M059J (cell line): ENCODE data around the gene TMC8. TPM values are rescaled to one million over a fixed set of nuclear protein-coding genes. Genes with fewer than 3 reads are reported as not detected.

ENCODE experiments used
- DNase-seq: peaks from one replicate; pipeline ENCODE4 v3.0.0-alpha.2; 2012; ENCODE audit warnings: low read depth
- total RNA-seq: library from RNA; depleted of rRNA; stranded (reverse); fragments of >200 nt; shearing (Covaris generic); gene quantifications from 2 replicates; pipeline ENCODE4 v1.2.3, GENCODE V29; 2014

TMC8 gene
- total RNA-seq, 1 experiment from 2014 or later, result not detected

DNA sequence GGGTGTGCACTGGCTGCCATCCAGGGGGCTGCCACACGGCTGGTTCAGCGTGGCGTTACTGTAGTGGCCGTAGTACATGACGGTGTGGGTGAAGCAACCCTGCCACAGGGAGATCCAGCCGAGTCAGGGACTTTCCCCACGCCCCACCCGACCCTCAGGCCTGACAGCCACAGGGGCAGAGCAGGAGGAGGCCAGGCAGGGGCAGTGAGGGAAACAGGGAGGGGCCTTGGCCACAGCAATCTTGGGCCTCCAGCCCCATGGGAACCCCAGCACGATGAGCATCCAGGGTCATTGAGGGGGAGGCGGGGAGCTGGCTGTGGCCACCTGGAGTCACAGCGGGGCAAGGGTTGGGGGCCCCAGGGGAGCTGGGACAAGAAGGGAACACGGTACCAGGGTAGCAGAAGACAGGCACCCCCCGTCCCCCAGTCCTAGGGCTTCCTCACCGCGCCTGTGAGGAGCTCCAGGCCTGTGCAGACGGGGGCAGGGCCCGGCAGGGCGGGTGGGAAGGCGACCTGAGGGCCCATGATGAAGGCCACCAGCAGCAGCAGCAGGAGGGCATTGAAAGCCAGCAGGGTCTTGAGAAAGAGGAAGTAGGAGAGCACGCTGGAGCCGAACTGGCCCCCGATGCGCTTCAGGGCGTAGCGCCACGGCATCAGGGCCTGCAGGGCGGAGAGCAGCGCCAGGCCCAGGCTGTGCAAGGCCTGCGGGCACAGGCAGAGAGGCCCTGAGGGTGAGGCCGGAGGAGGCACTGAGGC lies 6.3 kb upstream of the TMC8 start:
- no peak for DNase-seq

DNA sequence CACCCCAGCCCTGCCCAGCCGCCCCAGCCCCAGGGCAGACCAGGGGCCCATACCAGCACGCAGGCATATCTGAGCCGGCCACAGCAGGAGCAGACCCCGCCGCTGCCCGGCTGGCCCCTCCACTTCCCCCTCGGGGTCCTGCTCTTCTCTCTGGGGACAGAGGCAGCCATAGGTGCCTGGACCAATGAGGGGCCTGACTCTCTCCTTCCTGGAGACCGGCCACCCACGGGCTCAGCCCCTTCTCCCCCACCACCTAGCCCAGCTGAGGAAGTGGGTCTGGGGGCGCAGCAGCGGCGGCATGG lies 5.8 kb upstream of the TMC8 start:
- DNase-seq, result no peak

DNA sequence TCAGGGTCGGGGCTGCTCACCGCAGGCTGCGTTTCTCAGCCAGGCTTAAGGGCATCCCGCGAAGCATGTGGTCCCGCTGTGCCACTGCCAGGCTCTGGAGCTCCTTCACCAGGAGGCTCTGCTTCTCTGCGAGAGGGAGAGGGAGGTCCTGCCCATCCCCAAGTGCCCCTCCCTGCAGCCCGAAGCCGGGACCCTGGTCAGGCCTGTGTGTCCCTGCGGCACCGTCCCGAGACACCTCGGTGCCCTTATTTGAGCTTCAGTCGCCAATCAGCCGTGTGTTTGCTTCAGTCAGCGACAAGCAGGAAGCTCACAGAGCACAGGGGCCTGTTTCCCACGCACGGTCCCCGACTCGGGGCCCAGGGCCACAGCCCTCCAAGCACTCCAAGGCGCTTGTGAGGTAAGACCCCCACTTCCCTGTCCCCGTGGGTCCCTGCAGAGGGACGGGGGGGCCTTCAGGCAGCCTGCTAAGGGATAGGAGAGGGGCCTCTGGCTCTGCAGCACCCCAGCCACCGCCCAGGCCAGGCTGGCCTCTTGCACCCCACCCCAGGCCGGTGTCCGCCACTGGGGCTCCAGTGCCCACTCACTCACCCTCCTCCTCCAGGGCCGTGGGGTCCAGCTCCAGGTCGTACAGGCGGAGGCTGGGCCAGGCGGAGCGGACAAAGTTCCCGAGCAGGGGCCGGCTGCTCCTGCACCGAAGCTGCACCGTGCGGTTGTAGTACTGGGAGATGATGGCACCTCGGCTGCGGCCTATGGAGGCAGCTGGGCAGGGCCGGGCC lies 5.2 kb upstream of the TMC8 start:
- no peak for DNase-seq

DNA sequence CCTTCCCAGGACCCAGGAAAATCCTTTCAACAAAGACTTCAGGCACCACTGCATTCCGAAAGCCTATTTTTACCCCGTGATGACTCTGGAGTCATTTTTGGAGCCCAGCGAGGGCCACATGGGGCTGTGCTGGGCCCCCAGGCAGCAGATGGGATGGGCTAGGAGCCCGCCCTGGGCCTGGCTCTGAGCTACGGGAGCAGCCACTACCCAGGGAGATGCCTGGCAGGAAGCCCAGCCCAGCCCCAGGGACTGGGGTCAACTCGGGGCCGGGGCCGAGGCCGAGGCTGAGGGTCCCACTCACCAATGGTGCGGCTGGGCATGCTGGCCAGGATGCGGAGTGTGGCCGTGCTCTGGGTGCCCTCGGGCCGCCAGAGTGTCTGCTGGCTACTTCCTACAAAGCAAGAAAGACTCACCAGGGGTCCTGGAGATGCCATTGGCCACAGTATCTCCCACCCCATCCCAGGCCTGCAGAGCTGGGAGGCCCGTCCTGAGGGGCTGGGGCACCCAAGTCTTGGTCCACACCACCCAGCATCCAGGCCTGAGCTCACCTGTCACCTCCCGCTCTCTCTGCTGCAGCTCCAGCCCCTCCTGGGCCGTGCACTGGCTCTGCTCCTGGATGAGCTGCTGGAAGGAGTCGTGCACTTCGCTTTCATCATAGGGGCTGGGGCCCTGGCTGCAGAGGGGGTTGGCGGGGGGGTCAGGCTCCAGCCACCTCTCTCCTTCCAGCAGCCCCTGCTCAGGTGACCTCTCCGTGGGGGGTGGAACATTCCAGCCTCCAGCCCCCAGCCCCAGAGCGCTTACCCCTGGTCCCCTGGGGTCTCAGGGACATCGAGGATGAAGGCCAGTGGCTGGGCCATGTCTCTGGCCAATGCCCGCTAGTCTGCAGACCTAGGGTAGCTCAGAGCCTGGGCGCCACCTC lies 4.3 kb upstream of the TMC8 start:
- DNase-seq, result no peak

DNA sequence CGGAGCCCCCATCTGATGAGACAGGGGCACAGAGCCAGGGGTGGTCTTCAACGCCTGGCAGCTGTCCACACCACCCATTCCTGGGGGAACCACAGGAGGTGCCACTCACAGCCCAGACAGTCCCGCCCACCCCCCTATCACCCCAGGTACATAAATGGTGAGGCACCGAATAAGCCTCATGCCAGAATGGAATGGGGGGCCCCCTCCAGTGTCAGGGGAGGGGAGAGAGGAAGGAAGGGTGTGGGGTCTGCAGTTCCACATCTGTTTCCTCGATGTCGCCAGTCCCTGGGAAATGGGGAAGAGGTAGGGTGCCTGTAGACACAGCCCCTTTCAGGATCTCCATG lies 3.7 kb upstream of the TMC8 start:
- no peak for DNase-seq

DNA sequence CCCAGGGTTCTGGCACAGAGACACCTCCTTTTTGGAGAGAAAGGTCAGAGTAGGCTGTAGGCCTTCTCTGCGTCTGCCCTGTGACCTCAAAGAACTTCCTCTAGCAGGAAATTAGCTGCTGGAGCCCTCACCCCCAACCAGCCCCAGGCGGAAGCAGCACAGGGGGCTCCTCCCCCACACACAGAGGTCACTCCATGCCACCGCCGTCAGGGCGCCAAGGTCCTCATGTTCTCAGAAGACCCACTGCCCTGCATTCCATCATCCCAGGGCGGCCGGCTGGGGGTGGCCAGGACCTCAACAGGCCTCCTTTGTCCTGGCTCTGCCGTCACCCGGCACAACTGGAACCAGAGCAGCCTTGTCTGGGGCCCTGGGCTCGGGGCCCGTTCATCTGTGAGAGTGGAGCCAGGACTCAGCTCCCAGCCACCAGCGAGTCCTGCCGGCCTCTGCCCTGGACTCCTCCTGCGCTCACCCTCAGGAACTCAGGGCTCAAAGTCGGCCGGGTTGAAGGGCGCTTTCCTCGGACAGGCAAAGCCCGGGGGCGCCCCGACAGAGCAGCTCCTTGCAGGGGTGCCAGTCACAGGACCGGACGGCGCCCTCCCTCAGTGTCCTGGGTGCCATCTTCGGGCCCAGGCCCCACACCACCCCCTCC lies 3.2 kb upstream of the TMC8 start:
- no peak for DNase-seq

DNA sequence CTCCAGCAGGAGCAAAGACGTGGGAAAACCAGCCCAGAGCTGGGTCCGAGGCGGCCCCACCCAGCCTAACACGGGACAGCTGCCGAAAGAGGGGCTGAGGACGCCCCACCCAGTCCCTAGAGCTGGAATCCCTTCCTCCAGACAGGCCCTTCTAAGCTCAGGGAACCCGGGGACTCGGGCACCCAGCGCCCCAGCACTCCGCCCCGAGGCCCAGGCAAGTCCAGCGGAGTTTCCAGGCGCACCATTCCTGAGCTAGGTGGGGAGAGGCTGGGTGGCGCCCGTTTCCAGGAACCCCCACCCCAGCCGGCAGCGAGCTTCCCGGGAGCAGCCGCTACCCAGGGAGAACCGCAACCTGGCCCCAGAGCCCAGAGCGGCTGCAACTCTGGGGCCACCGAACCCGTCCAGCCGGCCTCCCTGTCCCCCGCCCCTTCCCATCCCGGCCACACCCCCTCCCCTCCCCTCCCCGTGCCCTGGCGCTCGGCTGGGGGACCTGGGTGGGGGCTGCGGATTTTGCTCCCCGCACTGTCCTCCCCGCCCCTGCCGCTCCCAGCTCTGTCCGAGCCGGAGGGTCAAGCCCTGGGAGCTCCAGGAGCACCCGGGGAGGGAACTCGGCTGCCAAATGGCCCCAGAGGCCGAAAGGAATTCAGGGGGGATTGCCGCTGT lies 2.6 kb upstream of the TMC8 start:
- no peak for DNase-seq

DNA sequence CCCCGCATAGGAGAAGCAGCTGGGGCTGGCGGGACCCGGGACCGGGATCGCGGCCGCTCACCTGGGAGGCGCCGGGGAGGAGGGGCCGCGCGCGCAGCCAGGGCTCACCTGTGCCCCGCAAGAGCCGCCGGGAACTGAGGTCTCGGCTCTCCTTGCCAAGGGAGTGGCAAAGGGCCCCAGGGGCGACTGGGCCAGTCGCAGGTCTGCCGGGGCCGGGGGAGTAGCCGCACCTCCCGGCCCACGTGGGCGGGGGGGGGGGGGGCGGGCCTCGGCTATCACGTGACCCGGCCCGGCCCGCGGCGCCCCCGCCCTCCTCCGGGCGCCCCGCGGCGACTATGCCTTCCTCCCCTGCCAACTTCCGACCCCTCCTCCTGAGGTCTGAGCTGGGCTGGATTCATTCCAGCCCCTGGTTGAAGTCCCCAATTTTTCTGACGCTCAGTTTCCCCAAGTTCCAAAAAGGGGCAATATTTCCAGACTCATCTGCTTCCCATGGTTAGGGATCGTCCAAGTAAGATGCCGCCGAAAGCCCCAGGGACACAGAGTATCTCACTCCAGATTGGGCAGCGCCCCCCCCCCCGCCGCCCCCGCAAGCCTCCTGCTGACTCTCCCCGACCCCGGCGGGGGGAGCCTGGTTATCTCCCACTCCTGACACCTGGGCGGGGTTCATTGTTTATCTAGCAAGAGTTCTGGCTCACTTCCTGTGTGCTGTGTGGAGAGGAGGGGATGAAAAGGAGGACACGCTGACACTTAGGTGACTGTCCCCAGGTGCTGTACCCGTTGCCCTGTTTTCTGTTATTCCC lies 1.8 kb upstream of the TMC8 start, which contains the start of gene TMC6:
TMC6 (minus strand) TSS at position 205 of the 800 bp plus-strand sequence. CDS start 1,923 bp downstream, outside the sequence.
- DNase-seq, result peak; percentile 32

DNA sequence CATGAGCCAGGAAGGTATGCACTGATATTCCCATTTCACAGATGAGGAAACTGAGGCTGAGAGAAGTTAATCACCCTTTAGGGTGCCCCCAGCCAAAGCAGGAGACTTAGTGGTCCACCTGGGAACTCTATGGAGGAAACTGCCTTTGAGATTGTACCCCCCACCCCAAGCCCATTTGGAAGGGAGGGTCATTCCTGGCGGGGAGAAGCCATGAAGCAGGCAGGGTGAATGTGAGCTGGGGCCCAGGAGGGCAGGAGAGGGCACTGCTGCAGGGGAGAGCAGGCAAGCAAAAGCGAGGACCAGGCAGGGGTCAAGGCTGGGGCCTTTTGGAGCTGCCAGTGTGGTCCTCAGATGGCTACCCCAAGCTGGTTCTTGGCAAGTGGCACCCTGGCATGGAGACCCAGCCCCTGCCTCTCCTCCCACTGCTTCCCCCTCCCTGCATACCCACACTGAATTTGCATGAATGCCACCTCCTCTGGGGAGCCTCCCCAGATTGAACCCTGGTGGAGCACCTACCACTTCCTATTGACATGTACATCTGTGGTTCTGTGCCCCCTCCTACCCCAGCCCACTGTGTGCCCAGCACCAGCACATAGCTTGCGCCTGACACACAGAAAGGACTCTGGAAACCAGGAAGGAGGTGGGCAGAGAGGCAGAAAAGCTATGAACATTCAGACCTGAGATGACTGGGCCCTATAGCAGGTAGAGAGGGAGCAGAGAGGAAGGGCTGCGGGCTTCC lies 1.1 kb upstream of the TMC8 start:
- DNase-seq, result no peak

DNA sequence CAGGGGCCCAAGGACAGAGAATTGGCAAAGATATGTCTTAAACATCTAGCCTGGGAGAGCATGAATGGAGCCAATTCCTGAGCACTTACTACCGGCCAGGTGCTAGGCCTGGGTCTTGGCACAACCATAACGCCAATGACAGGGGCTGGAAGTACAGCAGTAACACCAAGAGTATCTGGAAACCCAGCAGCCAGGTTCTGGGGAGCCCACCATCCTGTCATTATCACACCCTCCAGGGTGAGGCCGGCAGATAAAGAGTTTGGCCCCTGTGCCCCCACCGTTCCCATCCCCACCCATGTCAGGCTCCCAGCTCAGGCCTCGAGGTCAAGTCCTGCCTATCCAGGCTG lies 508 bp upstream of the TMC8 start:
- DNase-seq, result no peak

DNA sequence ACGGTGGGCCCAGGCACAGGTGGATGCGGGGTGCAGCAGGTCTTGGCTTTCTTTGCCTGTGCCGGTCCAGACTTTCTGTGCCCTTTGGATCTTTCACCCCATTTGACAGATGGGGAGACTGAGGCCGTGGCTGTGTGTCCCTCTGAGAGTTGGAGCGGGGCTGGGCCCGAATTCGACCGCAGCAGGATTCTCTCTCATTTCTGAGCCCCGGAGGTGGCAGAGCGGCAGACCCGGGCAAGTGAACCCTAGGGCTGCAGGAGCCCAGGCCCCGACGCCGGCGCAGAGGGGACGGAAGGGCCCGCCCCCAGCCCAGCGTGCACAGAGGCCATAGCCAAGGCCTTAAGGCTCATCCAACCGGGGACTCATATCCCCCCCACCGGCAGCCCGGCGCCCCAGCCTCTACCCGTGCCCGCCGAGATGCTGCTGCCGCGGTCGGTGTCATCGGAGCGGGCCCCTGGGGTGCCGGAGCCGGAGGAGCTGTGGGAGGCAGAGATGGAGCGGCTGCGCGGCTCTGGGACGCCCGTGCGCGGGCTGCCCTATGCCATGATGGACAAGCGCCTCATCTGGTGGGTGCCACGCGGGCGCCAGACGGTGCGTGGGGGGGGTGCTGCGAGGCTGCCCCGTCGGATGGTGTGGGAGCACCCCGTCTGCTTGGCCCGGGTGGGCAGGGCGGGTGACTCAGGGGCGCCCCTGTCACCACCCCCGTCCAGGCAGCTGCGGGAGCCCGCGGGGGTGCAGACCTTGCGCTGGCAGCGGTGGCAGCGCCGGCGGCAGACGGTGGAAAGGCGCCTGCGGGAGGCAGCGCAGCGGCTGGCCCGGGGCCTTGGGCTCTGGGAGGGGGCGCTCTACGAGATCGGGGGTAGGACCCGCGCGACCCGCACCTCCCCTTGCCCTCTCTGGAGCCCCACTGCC lies 857 bp downstream of the TMC8 start:
- DNase-seq, result no peak

DNA sequence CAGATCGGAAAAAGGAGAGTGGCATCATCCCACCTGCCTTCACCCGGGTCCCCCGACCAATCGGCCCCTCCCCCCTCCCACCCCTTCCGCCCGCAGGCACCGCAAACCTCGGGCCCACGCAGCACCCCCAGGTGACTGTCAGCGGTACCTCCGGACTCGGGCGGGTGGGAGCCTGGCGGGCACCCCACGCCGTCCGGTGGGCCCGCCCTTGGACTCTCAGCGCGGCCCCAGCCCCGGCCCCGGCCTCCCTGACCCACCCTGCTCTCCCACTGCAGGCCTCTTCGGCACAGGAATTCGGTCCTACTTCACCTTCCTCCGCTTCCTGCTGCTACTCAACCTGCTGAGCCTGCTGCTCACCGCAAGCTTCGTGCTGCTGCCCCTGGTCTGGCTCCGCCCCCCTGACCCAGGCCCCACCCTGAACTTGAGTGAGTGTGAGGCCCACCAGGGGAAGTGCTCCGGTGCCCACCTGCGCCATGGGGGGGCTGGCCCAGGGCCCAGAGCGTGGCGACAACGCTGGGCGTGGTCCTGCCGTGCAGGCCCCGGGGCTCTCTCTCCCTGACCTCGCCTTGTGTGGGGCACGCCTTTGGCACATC lies 1.6 kb downstream of the TMC8 start:
- DNase-seq, result no peak

DNA sequence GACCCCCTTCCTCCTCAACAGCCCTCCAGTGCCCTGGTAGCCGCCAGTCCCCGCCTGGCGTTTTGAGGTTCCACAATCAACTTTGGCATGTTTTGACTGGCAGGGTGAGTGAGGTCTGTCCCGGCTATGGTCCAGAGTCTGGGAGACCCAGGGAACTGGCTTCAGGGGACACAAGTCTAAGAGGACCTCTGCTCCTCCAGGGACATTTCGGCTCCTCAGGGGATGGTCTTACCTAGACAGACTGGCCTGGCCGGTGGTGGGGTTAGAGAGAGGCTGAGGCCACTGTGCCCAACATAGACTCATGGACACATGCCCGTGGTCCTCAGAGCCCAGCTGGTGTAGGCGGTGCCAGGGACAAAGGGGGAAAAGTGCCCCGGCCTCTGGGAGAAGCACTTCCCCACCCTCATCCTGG lies 2.2 kb downstream of the TMC8 start:
- DNase-seq, result no peak

DNA sequence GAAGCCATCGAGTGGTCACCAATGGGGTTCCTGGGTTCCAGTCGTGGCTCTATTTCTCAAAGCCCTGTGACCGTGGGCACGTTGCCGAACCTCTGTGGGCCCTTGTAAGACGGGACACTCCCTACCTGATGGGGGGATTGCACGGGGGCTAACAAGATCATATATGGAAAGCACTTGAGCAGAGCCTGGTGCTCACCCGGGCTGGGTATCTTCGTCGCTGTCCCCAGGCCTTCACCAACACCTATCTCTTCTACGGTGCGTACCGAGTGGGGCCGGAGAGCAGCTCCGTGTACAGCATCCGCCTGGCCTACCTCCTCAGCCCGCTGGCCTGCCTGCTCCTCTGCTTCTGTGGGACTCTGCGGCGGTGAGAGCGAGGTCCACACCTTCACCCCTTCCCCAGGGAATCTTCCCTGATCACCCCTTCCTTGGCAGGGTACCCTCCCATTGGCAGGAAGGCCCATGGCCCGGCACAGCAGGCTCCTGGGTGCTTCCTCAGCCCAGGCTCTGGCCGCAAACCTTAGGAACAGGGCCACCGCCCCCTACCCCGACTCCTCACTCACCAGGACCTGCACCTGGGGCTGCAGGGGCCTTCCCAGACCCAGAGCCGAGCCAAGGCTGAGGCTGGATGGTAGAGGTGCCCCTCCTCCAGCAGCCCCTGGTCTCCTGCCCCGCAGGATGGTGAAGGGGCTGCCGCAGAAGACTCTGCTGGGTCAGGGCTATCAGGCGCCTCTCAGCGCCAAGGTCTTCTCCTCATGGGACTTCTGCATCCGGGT lies 2.8 kb downstream of the TMC8 start:
- DNase-seq, result no peak

DNA sequence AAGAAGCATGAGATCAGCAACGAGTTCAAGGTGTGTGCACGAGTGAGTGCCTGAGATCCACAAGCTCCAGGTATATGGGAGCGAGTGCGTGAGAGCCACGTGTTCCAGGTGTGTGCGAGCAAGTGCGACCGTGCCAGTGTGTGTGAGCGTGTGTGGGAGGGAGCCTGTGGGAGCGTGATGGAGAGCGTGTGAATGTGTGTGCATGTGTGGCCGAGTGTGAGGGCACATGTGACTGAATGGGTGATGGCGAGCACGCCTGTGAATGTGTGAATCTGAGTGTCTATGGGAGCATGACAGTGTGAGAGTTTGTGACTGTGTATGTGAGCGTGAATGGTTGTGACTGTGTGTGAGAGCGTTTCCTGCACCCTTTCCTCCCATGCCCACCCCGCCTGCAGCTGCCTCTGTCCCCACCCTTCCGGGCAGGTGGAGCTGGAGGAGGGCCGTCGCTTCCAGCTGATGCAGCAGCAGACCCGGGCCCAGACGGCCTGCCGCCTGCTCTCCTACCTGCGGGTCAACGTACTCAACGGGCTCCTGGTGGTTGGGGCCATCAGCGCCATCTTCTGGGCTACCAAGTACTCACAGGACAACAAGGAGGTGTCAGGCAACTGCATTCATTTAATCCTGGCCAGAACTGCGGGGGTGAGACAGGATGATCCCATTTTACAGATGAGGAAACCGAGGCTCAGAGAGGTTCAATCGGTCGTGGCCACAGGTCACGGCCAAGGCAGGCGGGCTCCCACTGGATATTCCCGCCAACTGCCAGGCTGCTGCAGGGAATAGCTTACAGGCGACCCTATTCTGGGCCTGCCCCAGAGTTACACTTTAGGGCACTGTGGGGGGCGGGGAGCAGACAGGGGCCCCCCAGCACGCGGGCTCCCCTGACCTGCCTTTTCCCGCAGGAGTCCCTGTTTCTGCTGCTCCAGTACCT lies 3.7 kb downstream of the TMC8 start:
- peak; percentile 36 for DNase-seq

DNA sequence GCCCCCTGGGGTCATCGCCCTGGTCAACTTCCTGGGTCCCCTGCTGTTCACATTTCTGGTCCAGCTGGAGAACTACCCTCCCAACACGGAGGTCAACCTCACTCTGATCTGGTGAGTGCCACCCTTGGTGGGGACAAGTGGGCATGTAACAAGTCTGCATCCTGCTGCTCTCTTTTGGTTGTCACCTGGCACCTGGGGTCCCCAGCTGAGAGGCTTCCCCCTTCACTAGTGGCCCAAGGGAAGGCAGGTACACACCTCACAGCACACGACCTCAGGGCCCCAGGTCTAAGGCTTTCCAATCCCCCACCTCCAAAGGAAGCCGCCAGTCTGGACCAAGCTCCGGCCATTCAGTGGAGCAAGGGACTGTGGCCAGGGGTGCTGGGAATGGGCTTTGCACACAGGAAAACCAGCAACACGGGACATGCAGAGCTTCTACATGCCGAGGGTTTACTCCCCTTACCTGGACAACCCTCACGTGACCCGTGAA lies 4.4 kb downstream of the TMC8 start:
- DNase-seq, result no peak
